NCI-H146 (cell line): Measurements from ENCODE around the gene ARHGDIG.
A peak's percentile ranks its signal among the peaks of the same experiment; 100 is the strongest.
"Not testable (repeated sequence)": the region's sequence is repeated elsewhere in the genome, so short reads cannot be mapped to it uniquely, and the experiment has no call there.

ENCODE experiments used
- DNase-seq: peaks from one replicate; lab custom pipeline; 2025; lab: John Stamatoyannopoulos, UW

ARHGDIG gene

DNA sequence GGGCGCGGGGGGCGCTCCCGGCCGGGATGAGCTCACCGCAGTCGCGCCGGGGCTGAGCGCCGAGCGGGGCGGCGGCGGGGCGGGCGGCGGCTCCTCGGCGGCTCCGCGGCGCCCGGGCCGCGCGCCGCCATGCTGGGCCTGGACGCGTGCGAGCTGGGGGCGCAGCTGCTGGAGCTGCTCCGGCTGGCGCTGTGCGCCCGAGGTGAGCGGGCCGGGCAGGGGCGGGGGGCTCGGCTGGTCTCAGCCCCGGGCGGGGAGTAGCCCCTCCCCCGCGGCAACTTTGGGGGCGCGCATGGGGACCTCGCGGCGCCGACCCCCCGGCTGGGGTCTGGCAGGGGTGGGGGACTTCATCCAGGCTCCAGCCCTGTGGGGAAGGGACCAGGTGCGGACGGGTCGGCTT, at the start of gene ARHGDIG:
Gene ARHGDIG (plus strand): TSS at position 40 of the 400 bp plus-strand sequence. CDS start 90 bp downstream, at position 130.
- DNase-seq, result peak; percentile 23

DNA sequence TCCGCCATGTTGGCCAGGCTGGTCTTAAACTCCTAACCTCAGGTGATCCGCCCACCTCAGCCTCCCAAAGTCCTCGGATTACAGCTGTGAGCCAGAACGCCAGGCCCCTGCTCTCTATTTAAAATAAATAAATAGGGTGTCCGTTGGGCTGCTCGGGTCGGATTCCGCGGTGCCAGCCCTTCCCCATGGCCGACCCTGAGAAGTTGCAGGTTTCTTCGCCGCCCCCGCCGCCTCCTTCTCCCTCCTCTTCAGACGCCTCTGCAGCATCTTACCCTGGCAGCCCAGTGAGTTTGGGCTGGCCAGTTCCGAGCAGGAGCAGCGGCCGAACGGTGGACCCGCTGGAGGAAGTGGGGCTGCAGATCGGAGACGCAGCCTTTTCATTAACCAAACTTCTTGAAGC, 49.4 kb upstream of the ARHGDIG start:
- DNase-seq, result no peak

DNA sequence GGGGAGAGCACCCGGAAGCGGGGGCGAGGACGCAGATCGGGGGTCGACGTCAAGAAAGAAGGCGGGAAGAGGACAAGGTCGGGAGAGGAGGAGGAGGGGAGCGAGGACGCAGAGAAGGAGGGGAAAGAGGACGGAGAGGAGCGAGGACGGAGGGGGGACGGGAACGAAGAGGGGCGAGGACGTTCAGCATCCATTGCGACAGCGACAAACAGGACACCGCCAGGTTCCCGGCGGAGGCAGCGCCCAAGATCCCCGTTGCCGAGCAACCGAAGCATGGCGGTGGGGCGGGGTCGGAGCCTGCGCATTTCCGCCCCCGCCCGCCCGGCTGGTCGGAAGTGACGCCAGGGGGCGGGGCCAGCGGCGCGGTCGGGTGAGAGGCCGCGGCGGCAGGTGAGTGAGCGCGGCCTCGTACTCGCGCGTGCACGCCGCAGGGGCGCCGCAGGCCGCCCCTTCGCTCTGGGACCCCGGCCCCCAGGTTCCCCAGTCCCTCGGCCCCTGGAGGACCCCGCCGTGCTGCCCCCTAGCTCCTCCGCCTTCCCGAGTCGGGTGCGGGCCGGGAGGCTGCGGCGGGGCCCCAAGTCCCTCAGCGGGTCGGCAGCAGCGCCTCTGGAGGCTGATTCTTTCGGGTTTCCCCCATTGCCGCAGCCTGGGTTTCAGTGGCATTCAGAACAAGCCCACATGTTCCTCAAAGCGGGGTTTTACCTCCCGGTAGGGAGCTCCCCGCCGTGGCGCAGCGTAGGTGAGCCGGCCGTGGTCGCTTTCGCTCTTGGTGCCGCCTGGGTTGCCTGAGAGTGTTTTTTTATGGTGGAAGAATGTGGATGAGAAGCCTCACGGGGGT, 45.7 kb upstream of the ARHGDIG start, which contains the start of gene FAM234A:
Gene FAM234A (plus strand): TSS at position 354 of the 838 bp plus-strand sequence. CDS start 19,593 bp downstream, outside the sequence.
- peak; percentile 98 for DNase-seq

DNA sequence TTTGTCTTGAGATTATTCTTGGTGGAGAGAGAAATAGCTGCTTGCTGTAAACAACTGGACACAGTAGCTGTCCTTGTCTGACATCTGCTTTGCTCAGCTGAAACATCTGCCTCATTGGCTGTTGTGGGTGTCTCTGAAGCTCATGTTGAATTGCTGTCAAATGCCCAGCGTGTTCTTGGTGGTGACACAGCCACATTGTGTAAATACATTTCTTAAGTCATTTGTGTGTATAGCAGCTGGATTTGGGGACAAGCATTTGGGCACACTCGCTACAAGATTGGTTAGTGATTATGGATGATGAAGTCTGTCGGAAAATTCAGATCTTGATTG, 40.5 kb upstream of the ARHGDIG start:
- no peak for DNase-seq

DNA sequence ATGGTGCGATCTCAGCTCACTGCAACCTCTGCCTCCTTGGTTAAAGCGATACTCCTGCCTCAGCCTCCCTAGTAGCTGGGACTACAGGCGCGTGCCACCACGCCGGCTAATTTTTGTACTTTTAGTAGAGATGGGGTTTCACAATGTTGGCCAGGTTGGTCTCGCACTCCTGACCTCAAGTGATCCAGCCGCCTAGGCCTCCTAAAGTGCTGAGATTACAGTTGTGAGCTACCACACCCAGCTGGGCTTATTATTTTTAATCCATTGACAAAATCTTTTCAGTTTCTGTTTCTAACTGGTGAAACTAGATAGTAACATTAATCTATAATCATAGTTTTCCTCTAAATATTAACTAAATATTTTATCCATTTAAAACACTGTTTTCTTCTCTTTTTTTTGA, 39.8 kb upstream of the ARHGDIG start:
- no peak for DNase-seq

GRCh38 chr16:242281-242680, 38.1 kb upstream of the ARHGDIG start:
- DNase-seq, result no peak

DNA sequence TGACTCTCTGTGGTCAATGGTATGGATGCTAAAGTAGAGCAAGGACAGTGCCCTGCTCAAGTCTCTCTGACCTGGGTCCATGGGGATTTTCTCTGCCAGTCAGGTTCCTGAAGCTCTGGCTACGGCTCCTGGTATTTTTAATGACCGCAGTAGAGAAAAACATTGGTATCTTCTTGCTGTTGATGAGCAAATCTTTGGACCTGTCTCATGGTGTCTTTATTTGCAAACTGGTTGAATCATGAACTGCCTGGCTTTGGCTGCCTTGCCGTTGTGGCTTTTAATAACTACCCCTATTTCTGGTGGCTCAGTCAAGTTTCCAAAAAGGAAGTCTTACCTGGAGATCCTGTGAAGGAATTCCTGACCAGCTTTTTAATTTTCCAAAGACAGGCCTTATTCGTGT, 37.0 kb upstream of the ARHGDIG start:
- no peak for DNase-seq

- DNase-seq, result no peak
Measured at GRCh38 chr16:245105-245504, 35.3 kb upstream of the ARHGDIG start.

GRCh38 chr16:247027-247426, 33.4 kb upstream of the ARHGDIG start:
- no peak for DNase-seq

GRCh38 chr16:249431-249830, 31.0 kb upstream of the ARHGDIG start:
- DNase-seq, result no peak

GRCh38 chr16:252366-253337, 27.7 kb upstream of the ARHGDIG start:
- no peak for DNase-seq

GRCh38 chr16:253833-254232, 26.6 kb upstream of the ARHGDIG start:
- no peak for DNase-seq

DNA sequence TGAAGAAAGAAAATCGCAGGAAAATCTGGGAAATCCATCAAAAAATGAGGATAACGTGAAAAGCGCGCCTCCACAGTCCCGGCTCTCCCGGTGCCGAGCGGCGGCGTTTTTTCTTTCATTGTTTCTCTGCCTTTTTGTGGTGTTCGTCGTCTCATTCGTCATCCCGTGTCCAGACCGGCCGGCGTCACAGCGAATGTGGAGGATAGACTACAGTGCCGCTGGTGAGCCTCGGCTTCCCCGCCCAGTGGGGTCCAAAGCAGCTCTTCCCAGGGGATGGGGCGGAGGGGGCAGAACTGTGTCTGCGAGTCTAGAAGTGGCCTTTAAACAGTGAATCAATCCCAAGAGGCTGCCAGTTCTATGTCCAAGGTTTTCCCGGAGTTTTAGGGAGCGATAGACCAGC, 25.9 kb upstream of the ARHGDIG start:
- DNase-seq, result no peak

GRCh38 chr16:255183-255582, 25.2 kb upstream of the ARHGDIG start:
- no peak for DNase-seq

- DNase-seq, result not testable (repeated sequence)
Measured at GRCh38 chr16:258091-258490, 22.3 kb upstream of the ARHGDIG start.

- no peak for DNase-seq
Measured at GRCh38 chr16:259226-259625, 21.2 kb upstream of the ARHGDIG start.

GRCh38 chr16:259814-260253, 20.6 kb upstream of the ARHGDIG start:
- no peak for DNase-seq

GRCh38 chr16:260326-260725, 20.1 kb upstream of the ARHGDIG start:
- DNase-seq, result no peak

- DNase-seq, result no peak
Measured at GRCh38 chr16:261031-261691, 19.2 kb upstream of the ARHGDIG start.

- no peak for DNase-seq
Measured at GRCh38 chr16:262121-262745, 18.2 kb upstream of the ARHGDIG start.

GRCh38 chr16:263182-263774, 17.1 kb upstream of the ARHGDIG start:
- DNase-seq, result no peak
